Fibroblast of mammary gland (primary cell): ENCODE measurements around the gene KLHL33.
"Not testable (repeated sequence)": the region's sequence is repeated elsewhere in the genome, so short reads cannot be mapped to it uniquely, and the experiment has no call there.

ENCODE experiments used
- DNase-seq: peaks from one replicate; pipeline ENCODE4 v3.0.0-alpha.2; 2010; ENCODE audit warnings: low read depth
- H3K4me3 ChIP-seq: 2 replicates; pipeline ENCODE4 v1.5.1; 2011; ENCODE audit warnings: low read depth, mild to moderate bottlenecking, low read length, moderate library complexity; ENCODE audit not compliant: control insufficient read depth
- CTCF ChIP-seq: conservative IDR thresholded peaks from 2 replicates; pipeline ENCODE4 v1.5.1; 2011; ENCODE audit warnings: low read depth, low read length, inconsistent platforms; ENCODE audit not compliant: control insufficient read depth, insufficient read depth

The KLHL33 gene

GRCh38 chr14:20458031-20458789, 22.2 kb upstream of the KLHL33 start:
- no peak for DNase-seq
- H3K4me3 ChIP-seq, result no peak overlapping the region
- no peak for TF ChIP-seq CTCF

DNA sequence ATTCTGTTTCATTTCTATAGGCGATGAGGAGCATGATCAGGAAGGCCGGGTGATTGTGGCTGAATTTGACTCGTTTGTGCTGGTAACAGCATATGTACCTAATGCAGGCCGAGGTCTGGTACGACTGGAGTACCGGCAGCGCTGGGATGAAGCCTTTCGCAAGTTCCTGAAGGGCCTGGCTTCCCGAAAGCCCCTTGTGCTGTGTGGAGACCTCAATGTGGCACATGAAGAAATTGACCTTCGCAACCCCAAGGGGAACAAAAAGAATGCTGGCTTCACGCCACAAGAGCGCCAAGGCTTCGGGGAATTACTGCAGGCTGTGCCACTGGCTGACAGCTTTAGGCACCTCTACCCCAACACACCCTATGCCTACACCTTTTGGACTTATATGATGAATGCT, 21.0 kb upstream of the KLHL33 start:
- no peak for DNase-seq
- no peak for TF ChIP-seq CTCF
- no peak overlapping the region for H3K4me3 ChIP-seq

- H3K4me3 ChIP-seq, result peak overlapping the region; percentile 96
- DNase-seq, result peak; percentile 88
- TF ChIP-seq CTCF, result no peak
These were observed 19.7 kb upstream of the KLHL33 start for GRCh38 chr14:20455355-20456300.

DNA sequence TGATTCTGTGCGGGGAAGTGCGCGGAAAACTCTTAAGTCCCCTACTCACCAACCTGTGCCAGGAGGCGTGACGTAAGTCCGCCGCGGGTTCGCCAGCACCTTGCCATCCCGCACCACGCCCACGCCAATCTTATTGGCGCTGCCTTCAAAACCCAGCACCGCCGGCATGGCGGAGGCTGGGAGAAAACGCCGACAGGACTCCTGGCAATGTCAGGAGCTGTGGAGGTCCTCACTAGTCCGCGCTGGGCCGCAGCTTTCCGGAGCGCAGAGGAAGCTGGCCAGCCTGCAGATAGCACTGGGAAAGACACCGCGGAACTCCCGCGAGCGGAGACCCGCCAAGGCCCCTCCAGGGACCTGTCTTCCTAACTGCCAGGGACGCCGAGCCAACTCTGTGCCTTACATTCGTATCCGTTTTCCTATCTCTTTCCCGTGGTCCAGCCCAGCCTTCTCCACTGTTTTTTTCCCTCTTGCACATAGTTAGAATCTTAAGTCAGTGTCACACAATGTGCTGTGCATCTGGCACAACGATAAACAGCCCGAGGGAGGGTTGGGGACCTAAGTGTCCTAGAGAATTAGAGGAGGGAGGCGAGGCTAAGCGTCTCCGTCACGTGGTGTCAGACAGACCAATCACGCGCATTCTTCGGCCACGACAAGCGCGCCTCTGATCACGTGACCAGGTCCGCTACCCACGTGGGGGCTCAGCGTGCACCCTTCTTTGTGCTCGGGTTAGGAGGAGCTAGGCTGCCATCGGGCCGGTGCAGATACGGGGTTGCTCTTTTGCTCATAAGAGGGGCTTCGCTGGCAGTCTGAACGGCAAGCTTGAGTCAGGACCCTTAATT, 18.8 kb upstream of the KLHL33 start, which contains the start of the genes APEX1 and OSGEP:
TSS of gene APEX1 (plus strand) at position 711 of the 839 bp plus-strand sequence. CDS start 420 bp downstream, outside the sequence.
TSS of gene OSGEP (minus strand) at position 297 of the 839 bp plus-strand sequence. CDS start at position 168, 129 bp downstream.
- TF ChIP-seq CTCF, result no peak
- DNase-seq, result peak; percentile 99
- H3K4me3 ChIP-seq, result peak within 1 kb of the TSS; percentile 96

GRCh38 chr14:20452831-20453230, 16.9 kb upstream of the KLHL33 start:
- not testable (repeated sequence) for DNase-seq, H3K4me3 ChIP-seq

DNA sequence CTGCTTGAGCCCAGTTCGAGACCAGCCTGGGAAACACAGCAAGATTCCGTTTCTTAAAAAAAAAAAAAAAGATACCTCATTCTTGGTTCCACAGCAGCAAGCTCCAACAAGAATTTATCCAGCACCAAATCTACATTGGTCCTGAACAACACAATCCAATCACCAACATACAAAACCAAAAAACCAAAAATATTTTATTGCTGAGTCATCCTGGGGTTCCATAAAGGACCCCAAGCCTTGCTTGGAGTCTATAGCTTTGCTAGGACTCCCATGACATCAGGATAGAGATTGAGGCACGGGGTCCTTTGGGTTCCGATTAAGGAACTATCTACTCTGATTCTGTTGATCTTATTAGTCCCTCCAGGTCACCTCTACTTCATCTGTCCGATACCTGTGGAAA, 10.9 kb upstream of the KLHL33 start:
- no peak for TF ChIP-seq CTCF
- DNase-seq, result no peak
- no peak overlapping the region for H3K4me3 ChIP-seq

- DNase-seq, H3K4me3 ChIP-seq: not testable (repeated sequence)
These were observed 7.7 kb upstream of the KLHL33 start for GRCh38 chr14:20443650-20444049.
